C4-2B (cell line): ENCODE data around the gene ZMYND19.

ENCODE experiments used
- CTCF ChIP-seq: fragments of 450-650 bp; conservative IDR thresholded peaks from 2 replicates; pipeline ENCODE4 v1.5.1; 2017; ENCODE audit warnings: mild to moderate bottlenecking
- ZFX ChIP-seq: fragments of 450-650 bp; IDR thresholded peaks from 2 replicates; pipeline ENCODE4 v1.6.1; 2017

- TF ChIP-seq CTCF (no peak), ZFX (no peak)
Measured at GRCh38 chr9:137588311-137588710, 2.0 kb downstream of the ZMYND19 start.
